Keratinocyte (primary cell): ENCODE results near the gene ARMC9. TPM values are rescaled to one million over a fixed set of nuclear protein-coding genes. Genes with fewer than 3 reads are reported as not detected.

Experiments used
- DNase-seq: peaks from one replicate; pipeline ENCODE4 v3.0.0-alpha.2; 2011; ENCODE audit warnings: low read depth, missing footprints, low spot score
- FAIRE-seq: peaks from 2 replicates; lab custom pipeline; 2011; peaks lifted over from hg19 to GRCh38; lab: Jason Lieb, UNC
- H2AFZ ChIP-seq: 2 replicates; pipeline ENCODE4 v1.6.0; 2012; ENCODE audit warnings: low read length, control low read depth, inconsistent platforms; ENCODE audit not compliant: control insufficient read depth
- H3K27ac ChIP-seq: 2 replicates; pipeline ENCODE4 v1.5.1; 2011; ENCODE audit warnings: low read length; ENCODE audit not compliant: control insufficient read depth, insufficient read depth
- H3K27me3 ChIP-seq: 3 replicates; pipeline ENCODE4 v1.6.0; 2011; ENCODE audit warnings: low read length; ENCODE audit not compliant: control insufficient read depth, insufficient read depth; ENCODE audit errors: extremely low read depth
- H3K36me3 ChIP-seq, 2 experiments: 2 replicates in 1 of 2; 3 replicates in 1 of 2; pipeline ENCODE4 v1.5.1; 2011; ENCODE audit warnings: low read length in 2 of 2, mild to moderate bottlenecking in 1 of 2; ENCODE audit not compliant: control insufficient read depth in 2 of 2, insufficient read depth in 2 of 2; ENCODE audit errors: extremely low read depth in 1 of 2
- H3K4me1 ChIP-seq: 3 replicates; pipeline ENCODE4 v1.5.1; 2011; ENCODE audit warnings: low read length; ENCODE audit not compliant: control insufficient read depth, insufficient read depth; ENCODE audit errors: extremely low read depth
- H3K4me2 ChIP-seq: 3 replicates; pipeline ENCODE4 v1.6.0; 2011; ENCODE audit warnings: low read depth, low read length; ENCODE audit not compliant: control insufficient read depth, insufficient read depth; ENCODE audit errors: extremely low read depth
- H3K4me3 ChIP-seq, 3 experiments: fragments of 200-600 bp in 1 of 3; sonication (generic) in 1 of 3; 2 replicates in 2 of 3; 3 replicates in 1 of 3; pipeline ENCODE4 v1.5.1; 2011 to 2016; ENCODE audit warnings: low read length in 3 of 3, mild to moderate bottlenecking in 3 of 3, control low read depth in 2 of 3, inconsistent platforms in 1 of 3, low read depth in 1 of 3, mixed read lengths in 1 of 3, mixed run types in 1 of 3, moderate library complexity in 1 of 3; ENCODE audit not compliant: control insufficient read depth in 2 of 3, insufficient read depth in 2 of 3; ENCODE audit errors: extremely low read depth in 1 of 3
- H3K79me2 ChIP-seq: 2 replicates; pipeline ENCODE4 v1.6.0; 2012; ENCODE audit warnings: low read length; ENCODE audit not compliant: control insufficient read depth, insufficient read depth
- H3K9ac ChIP-seq: 3 replicates; pipeline ENCODE4 v1.6.0; 2011; ENCODE audit warnings: low read length; ENCODE audit not compliant: control insufficient read depth, insufficient read depth; ENCODE audit errors: extremely low read depth
- H3K9me1 ChIP-seq: 3 replicates; pipeline ENCODE4 v1.6.0; 2011; ENCODE audit warnings: low read length; ENCODE audit not compliant: control insufficient read depth, insufficient read depth; ENCODE audit errors: extremely low read depth
- H3K9me3 ChIP-seq: 2 replicates; pipeline ENCODE4 v1.5.1; 2012; ENCODE audit warnings: low read depth, low read length; ENCODE audit not compliant: control insufficient read depth
- H4K20me1 ChIP-seq: 3 replicates; pipeline ENCODE4 v1.6.0; 2011; ENCODE audit warnings: low read length; ENCODE audit not compliant: control insufficient read depth, insufficient read depth; ENCODE audit errors: extremely low read depth
- CTCF ChIP-seq, 3 experiments: IDR thresholded peaks in 1 of 3; conservative IDR thresholded peaks in 1 of 3; optimal IDR thresholded peaks in 1 of 3; 2 replicates in 2 of 3; 3 replicates in 1 of 3; pipeline versions ENCODE3 to v1.5.1; 2011; ENCODE audit warnings: low read length in 3 of 3, mild to moderate bottlenecking in 3 of 3, moderate library complexity in 2 of 3, control low read depth in 1 of 3, inconsistent platforms in 1 of 3; ENCODE audit not compliant: insufficient read depth in 2 of 3; ENCODE audit errors: extremely low read depth in 1 of 3
- EZH2 ChIP-seq: IDR thresholded peaks from one replicate; pipeline ENCODE4 v1.6.1; 2012; ENCODE audit warnings: inconsistent platforms, mild to moderate bottlenecking, low read length, moderate library complexity
- dilution Hi-C: fragments of 300-500 bp; cut with MboI; formaldehyde crosslinking; loops from one replicate; pipeline ENCODE4 v1.7.0; 2020; ENCODE audit warnings: low sequenced_read_pairs; ENCODE audit not compliant: extremely low pct_ligation_motif_present
- polyA plus RNA-seq, 5 experiments: library from polyadenylated mRNA; depleted of rRNA in 3 of 5; stranded (reverse) in 3 of 5; stranded (forward) in 1 of 5; unstranded in 1 of 5; fragments of >200 nt; gene quantifications; 1 replicate in 1 of 5; 2 replicates in 3 of 5; 3 replicates in 1 of 5; pipeline versions ENCODE4 v1.2.1 to v1.2.3, GENCODE V29; 2011 to 2012; ENCODE audit warnings: missing spikeins in 2 of 5, low read depth in 1 of 5, low replicate concordance in 1 of 5

Gene ARMC9
- polyA plus RNA-seq, 1 donor (not counting 4 experiments of a cell fraction or from before 2014, with no cell fraction given) = 16.2 TPM

- dilution Hi-C loops = no loop called here
- Histone ChIP-seq H4K20me1 (no peaks in the 10 kb centered on the region), H3K27ac (no peak overlapping the region), H3K36me3 (peaks cover 0 to 2% of the 10 kb centered on the region in 2 experiments), H3K9ac (no peak overlapping the region), H3K4me1 (peaks cover 6% of the 10 kb centered on the region), H3K27me3 (no peaks in the 10 kb centered on the region), H3K9me1 (no peaks in the 10 kb centered on the region), H3K4me2 (peak overlapping the region; percentile 9), H2AFZ (no peak overlapping the region), H3K79me2 (no peaks in the 10 kb centered on the region), H3K9me3 (no peaks in the 10 kb centered on the region), H3K4me3 (no peak overlapping the region)
- TF ChIP-seq CTCF (optimal IDR thresholded peaks at IDR 0.05 in 1 of 3, IDR thresholded peaks at IDR 0.05 in 1 of 3, conservative IDR thresholded peaks at IDR 0.05 in 1 of 3; ENCODE audit: extremely low read depth in 1 of 3, insufficient read depth in 2 of 3, low read length in 3 of 3) (no peak), EZH2 (no peak)
- DNase-seq (no peak), FAIRE-seq (peak; percentile 41)
Measured at GRCh38 chr2:231332872-231333500, 134.6 kb downstream of the ARMC9 start.

GRCh38 chr2:231334179-231334930 is 135.9 kb downstream of the ARMC9 start:
- dilution Hi-C loops = no loop called here
- no peak for TF ChIP-seq CTCF (optimal IDR thresholded peaks at IDR 0.05 in 1 of 3, IDR thresholded peaks at IDR 0.05 in 1 of 3, conservative IDR thresholded peaks at IDR 0.05 in 1 of 3; ENCODE audit: extremely low read depth in 1 of 3, insufficient read depth in 2 of 3, low read length in 3 of 3)
- no peak for TF ChIP-seq EZH2
- H3K27me3 ChIP-seq = no peaks in the 10 kb centered on the region
- no peaks in the 10 kb centered on the region for H3K9me3 ChIP-seq
- no peak for FAIRE-seq
- no peak overlapping the region for H2AFZ ChIP-seq
- peaks cover 0 to 2% of the 10 kb centered on the region in 2 experiments for H3K36me3 ChIP-seq
- no peak for DNase-seq
- H3K79me2 ChIP-seq = no peaks in the 10 kb centered on the region
- H3K4me3 ChIP-seq = no peak overlapping the region
- H4K20me1 ChIP-seq = no peaks in the 10 kb centered on the region
- H3K9ac ChIP-seq = no peak overlapping the region
- peaks cover 6% of the 10 kb centered on the region for H3K4me1 ChIP-seq
- H3K9me1 ChIP-seq = no peaks in the 10 kb centered on the region
- H3K27ac ChIP-seq = no peak overlapping the region
- H3K4me2 ChIP-seq = no peak overlapping the region
